ENCODE data around the gene SCN2A.

GRCh38 chr2:165214093-165214492 is 25.1 kb upstream of the SCN2A start:
- TF ChIP-seq CTCF (IDR thresholded peaks at IDR 0.05; ENCODE audit: low read depth, low read length) (no peak), EZH2phosphoT487 (IDR thresholded peaks at IDR 0.05; ENCODE audit: low read depth) (no peak)

Data from OCI-LY3 (cell line).